Colonic mucosa (tissue), 4 donors: Measurements from ENCODE around the gene MRPL10. TPM values are rescaled to one million over a fixed set of nuclear protein-coding genes. Genes with fewer than 3 reads are reported as not detected.
A peak's percentile ranks its signal among the peaks of the same experiment; 100 is the strongest.

Experiments
- DNase-seq: peaks from one replicate; pipeline ENCODE4 v3.0.0-alpha.2; 2020
- H3K27ac ChIP-seq: fragments of 200-600 bp; one replicate; pipeline ENCODE4 v1.8.0; 2021
- H3K27me3 ChIP-seq: fragments of 200-600 bp; one replicate; pipeline ENCODE4 v1.8.0; 2021
- H3K36me3 ChIP-seq: fragments of 200-600 bp; one replicate; pipeline ENCODE4 v1.8.0; 2021
- H3K4me1 ChIP-seq: fragments of 200-600 bp; one replicate; pipeline ENCODE4 v1.8.0; 2021; ENCODE audit warnings: mild to moderate bottlenecking
- H3K4me3 ChIP-seq: fragments of 200-600 bp; one replicate; pipeline ENCODE4 v1.8.0; 2021
- H3K9ac ChIP-seq, 2 donors: one replicate each; pipeline ENCODE4 v1.7.0; 2013; ENCODE audit warnings: control low read depth in 2 of 2, low read depth in 2 of 2, low read length in 2 of 2
- H3K9me3 ChIP-seq: fragments of 200-600 bp; one replicate; pipeline ENCODE4 v1.8.0; 2021
- intact Hi-C: fragments of 100-400 bp; cut with DNase I; formaldehyde crosslinking; loops from one replicate; pipeline ENCODE4 v1.14.1; 2022
- total RNA-seq, 2 donors: library from RNA; stranded (reverse); fragmentation: NEBNext Ultra II Directional in 1 of 2; extraction: Animal tissue kit (Norgen Biotek cat#: 25700) in 1 of 2; gene quantifications; one replicate each; pipeline ENCODE4 v1.2.1, GENCODE V29; 2021
- TF ChIP-seq, protein P1 (sequence below): fragments of 200-600 bp; IDR thresholded peaks from one replicate; pipeline ENCODE4 v1.8.0; 2022; ENCODE audit warnings: antibody characterized with exemption, mild to moderate bottlenecking
- donor health status: healthy.
- donor health status: DM: no; HTN: no; CAD: no.
- donor health status: DM: no; HTN: no; CAD: no.

MRPL10 gene
- total RNA-seq, 2 donors from 2014 or later = 32.2 to 50.8 TPM

DNA sequence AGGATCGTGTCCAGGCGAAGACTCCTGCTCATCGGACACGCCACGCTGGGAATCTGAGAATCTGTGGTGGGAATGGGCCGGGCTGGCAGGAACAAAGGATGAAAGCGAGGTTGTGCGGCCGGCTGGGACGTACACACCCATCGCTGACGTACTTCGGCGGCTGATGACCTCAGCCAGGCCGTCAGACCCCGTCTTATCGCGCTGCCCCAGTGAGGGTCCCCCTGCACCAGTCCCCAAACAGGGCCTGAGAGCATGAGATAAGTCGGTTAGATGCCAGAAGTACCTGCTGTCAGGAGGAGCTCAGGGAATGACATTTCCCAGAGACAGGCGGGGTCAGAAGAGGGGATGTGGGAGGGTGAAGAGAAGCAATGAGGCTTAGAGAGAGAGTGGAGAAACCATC is 35.6 kb upstream of the MRPL10 start:
- Histone ChIP-seq H3K9me3 (no peaks in the 10 kb centered on the region), H3K4me3 (no peak overlapping the region), H3K9ac (no peak overlapping the region), H3K27ac (no peak overlapping the region), H3K4me1 (no peaks in the 10 kb centered on the region), H3K27me3 (no peaks in the 10 kb centered on the region), H3K36me3 (no peaks in the 10 kb centered on the region)
- TF ChIP-seq, protein P1, sequence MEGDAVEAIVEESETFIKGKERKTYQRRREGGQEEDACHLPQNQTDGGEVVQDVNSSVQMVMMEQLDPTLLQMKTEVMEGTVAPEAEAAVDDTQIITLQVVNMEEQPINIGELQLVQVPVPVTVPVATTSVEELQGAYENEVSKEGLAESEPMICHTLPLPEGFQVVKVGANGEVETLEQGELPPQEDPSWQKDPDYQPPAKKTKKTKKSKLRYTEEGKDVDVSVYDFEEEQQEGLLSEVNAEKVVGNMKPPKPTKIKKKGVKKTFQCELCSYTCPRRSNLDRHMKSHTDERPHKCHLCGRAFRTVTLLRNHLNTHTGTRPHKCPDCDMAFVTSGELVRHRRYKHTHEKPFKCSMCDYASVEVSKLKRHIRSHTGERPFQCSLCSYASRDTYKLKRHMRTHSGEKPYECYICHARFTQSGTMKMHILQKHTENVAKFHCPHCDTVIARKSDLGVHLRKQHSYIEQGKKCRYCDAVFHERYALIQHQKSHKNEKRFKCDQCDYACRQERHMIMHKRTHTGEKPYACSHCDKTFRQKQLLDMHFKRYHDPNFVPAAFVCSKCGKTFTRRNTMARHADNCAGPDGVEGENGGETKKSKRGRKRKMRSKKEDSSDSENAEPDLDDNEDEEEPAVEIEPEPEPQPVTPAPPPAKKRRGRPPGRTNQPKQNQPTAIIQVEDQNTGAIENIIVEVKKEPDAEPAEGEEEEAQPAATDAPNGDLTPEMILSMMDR = no peak
- no peak for DNase-seq
- intact Hi-C loops = no loop called here

DNA sequence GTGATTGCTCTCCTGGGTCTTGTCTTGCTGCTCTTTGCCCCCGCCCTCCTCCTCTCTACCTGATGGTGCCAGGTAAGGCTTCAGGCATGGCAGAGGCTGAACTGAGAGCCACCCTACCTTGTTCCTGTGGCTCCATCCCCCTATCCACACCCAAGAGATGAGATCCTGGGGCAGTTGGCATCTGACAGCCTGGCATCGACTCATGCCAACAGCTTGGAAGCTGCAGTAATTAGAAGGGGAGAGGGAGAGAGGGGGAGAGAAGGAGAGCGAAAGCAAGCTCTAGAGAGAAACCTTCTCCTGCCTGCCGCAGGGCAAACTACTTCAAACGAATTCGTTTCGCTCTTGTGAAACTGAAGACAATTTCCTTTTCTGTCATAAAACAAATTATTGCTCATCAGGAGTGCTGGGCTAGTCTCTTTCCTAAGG is 33.5 kb upstream of the MRPL10 start:
- Histone ChIP-seq H3K36me3 (no peaks in the 10 kb centered on the region), H3K4me1 (no peaks in the 10 kb centered on the region), H3K9me3 (no peaks in the 10 kb centered on the region), H3K27ac (no peak overlapping the region), H3K27me3 (no peaks in the 10 kb centered on the region), H3K4me3 (no peak overlapping the region), H3K9ac (no peak overlapping the region)
- TF ChIP-seq, protein P1 = no peak
- no peak for DNase-seq
- intact Hi-C loops = no loop called here

DNA sequence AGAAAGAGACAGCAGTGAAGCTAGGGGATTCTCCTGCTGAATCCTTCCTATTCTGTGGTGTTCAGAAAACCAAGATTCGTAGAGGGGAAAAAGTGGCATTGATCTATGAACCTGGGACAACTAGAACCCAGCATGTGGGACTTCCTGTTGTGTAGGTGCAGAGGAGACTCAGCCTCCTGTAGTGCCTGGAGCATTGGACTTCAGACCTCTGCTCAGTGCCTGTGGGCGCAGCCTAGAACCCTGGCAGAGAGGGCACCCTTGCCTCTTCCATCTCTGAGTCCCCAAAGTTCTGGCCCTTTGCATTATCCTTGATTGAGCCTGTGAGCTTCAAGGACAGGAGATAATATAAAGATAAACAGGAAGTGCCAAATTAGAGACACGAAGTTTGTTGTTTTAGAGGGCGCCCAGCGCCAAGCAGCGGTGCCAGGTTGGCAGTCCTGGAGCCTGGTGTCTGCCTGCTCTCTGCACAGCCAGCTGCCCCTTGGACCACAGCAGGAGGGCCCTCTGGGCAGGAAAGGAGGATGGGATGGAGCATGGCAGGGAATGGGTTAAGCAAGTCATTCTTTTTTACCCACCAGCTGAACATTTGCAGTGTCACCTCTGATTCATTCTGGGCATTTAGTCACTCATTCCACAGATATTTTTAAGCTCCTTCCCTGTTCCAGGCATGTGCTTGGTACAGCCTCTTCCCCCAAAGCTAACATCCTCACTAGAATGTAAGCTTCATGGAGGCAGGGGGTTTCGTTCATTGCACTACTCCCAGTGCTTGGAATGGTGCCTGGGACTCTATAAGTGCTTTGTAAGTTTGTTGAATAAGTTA is 31.5 kb upstream of the MRPL10 start:
- intact Hi-C loops = no loop called here
- no peak for DNase-seq
- no peaks in the 10 kb centered on the region for H3K4me1 ChIP-seq
- no peak overlapping the region for H3K27ac ChIP-seq
- peak overlapping the region in 1 of 2 donors; percentile 40 for H3K9ac ChIP-seq
- TF ChIP-seq, protein P1 = no peak
- H3K4me3 ChIP-seq = no peak overlapping the region
- H3K27me3 ChIP-seq = no peaks in the 10 kb centered on the region
- no peaks in the 10 kb centered on the region for H3K36me3 ChIP-seq
- H3K9me3 ChIP-seq = no peaks in the 10 kb centered on the region

GRCh38 chr17:47860386-47860785 is 29.0 kb upstream of the MRPL10 start:
- H3K27me3 ChIP-seq = no peaks in the 10 kb centered on the region
- TF ChIP-seq, protein P1 = no peak
- DNase-seq = no peak
- H3K27ac ChIP-seq = no peak overlapping the region
- intact Hi-C loops = no loop called here
- no peaks in the 10 kb centered on the region for H3K4me1 ChIP-seq
- H3K36me3 ChIP-seq = no peaks in the 10 kb centered on the region
- H3K4me3 ChIP-seq = no peak overlapping the region
- H3K9ac ChIP-seq = no peak overlapping the region
- H3K9me3 ChIP-seq = no peaks in the 10 kb centered on the region

- no peaks in the 10 kb centered on the region for H3K9me3 ChIP-seq
- H3K27me3 ChIP-seq = peaks cover 7% of the 10 kb centered on the region
- intact Hi-C loops = no loop called here
- no peak for DNase-seq
- H3K36me3 ChIP-seq = no peaks in the 10 kb centered on the region
- H3K9ac ChIP-seq = no peak overlapping the region
- H3K4me3 ChIP-seq = no peak overlapping the region
- no peaks in the 10 kb centered on the region for H3K4me1 ChIP-seq
- TF ChIP-seq, protein P1 = no peak
- no peak overlapping the region for H3K27ac ChIP-seq
Measured at GRCh38 chr17:47857551-47858455, 26.5 kb upstream of the MRPL10 start.
